Esophagus muscularis mucosa (tissue), 4 donors: Measurements from ENCODE around the gene NAPA. TPM values are rescaled to one million over a fixed set of nuclear protein-coding genes. Genes with fewer than 3 reads are reported as not detected.

Source experiments
- DNase-seq: peaks from one replicate; pipeline ENCODE4 v3.0.0-alpha.2; 2017; ENCODE audit errors: extremely low spot score
- H3K27ac ChIP-seq, 4 donors: fragments of 200-600 bp; sonication (generic); replicated peaks in 1 of 4; 1 replicate in 3 of 4; 2 replicates in 1 of 4; pipeline ENCODE4 v1.5.1; 2016 to 2019; ENCODE audit warnings: mild to moderate bottlenecking in 1 of 4
- H3K27me3 ChIP-seq, 4 donors: fragments of 200-600 bp; sonication (generic); one replicate each; pipeline versions ENCODE4 v1.5.1 to v1.6.0; 2016 to 2019
- H3K36me3 ChIP-seq, 4 donors: fragments of 200-600 bp; sonication (generic); one replicate each; pipeline ENCODE4 v1.5.1; 2016 to 2019
- H3K4me1 ChIP-seq, 4 donors: fragments of 200-600 bp; sonication (generic); one replicate each; pipeline ENCODE4 v1.5.1; 2016 to 2019
- H3K4me3 ChIP-seq, 4 donors: fragments of 200-600 bp; sonication (generic); 1 replicate in 2 of 4; 2 replicates in 2 of 4; pipeline ENCODE4 v1.5.1; 2016 to 2019; ENCODE audit warnings: mild to moderate bottlenecking in 4 of 4, moderate library complexity in 1 of 4
- H3K9me3 ChIP-seq, 4 donors: fragments of 200-600 bp; sonication (generic); 1 replicate in 3 of 4; 2 replicates in 1 of 4; pipeline ENCODE4 v1.5.1; 2016 to 2019
- CTCF ChIP-seq, 3 experiments: fragments of 200-600 bp in 2 of 3; fragments of 450-650 bp in 1 of 3; sonication (generic) in 2 of 3; IDR thresholded peaks; one replicate each; pipeline ENCODE4 v1.5.1; 2017 to 2019; ENCODE audit warnings: antibody characterized with exemption in 3 of 3, mild to moderate bottlenecking in 2 of 3, moderate library complexity in 1 of 3
- EP300 ChIP-seq: sonication (generic); formaldehyde crosslinking; IDR thresholded peaks from one replicate; pipeline ENCODE4 v1.6.1; 2017; ENCODE audit warnings: antibody characterized with exemption
- POLR2A ChIP-seq: fragments of 450-650 bp; IDR thresholded peaks from one replicate; pipeline ENCODE4 v1.6.1; 2017; ENCODE audit warnings: antibody characterized with exemption, moderate library complexity, mild to moderate bottlenecking, low read depth
- POLR2AphosphoS5 ChIP-seq, 2 donors: sonication (generic); formaldehyde crosslinking; IDR thresholded peaks; one replicate each; pipeline ENCODE4 v1.6.1; 2017; ENCODE audit warnings: antibody characterized with exemption in 2 of 2
- WGBS: methylation state at CpG from one replicate; pipeline ENCODE4 v1.1.5; 2018; 5-methylcytosine and 5-hydroxymethylcytosine counted together
- intact Hi-C: fragments of 100-400 bp; cut with DNase I; formaldehyde crosslinking; loops from one replicate; pipeline ENCODE4 v1.15.1; 2023
- total RNA-seq, 4 donors: library from RNA; depleted of rRNA; stranded (reverse); fragments of >200 nt; gene quantifications; one replicate each; pipeline versions ENCODE4 v1.1.0 to v1.2.1, GENCODE V29; 2016

The NAPA gene
- total RNA-seq, 4 donors from 2014 or later, result 109 to 164 (median 148) TPM

GRCh38 chr19:47539747-47540311 is 25.0 kb upstream of the NAPA start:
- Histone ChIP-seq H3K27ac (no peak overlapping the region), H3K4me3 (no peak overlapping the region), H3K4me1 (peaks cover 0 to 20% (median 14%) of the 10 kb centered on the region in 4 donors), H3K36me3 (no peaks in the 10 kb centered on the region), H3K9me3 (no peaks in the 10 kb centered on the region), H3K27me3 (peaks cover 0 to 9% (median 4%) of the 10 kb centered on the region in 4 donors)
- no peak for TF ChIP-seq CTCF (IDR thresholded peaks at IDR 0.05)
- no peak for TF ChIP-seq EP300
- no peak for TF ChIP-seq POLR2AphosphoS5 (IDR thresholded peaks at IDR 0.05)
- no peak for TF ChIP-seq POLR2A
- no peak for DNase-seq
- 79% methylated on average over 12 of the region's 12 CpGs for WGBS
- intact Hi-C loops, result no loop called here

GRCh38 chr19:47538812-47539211 is 23.9 kb upstream of the NAPA start:
- intact Hi-C loops, result no loop called here
- Histone ChIP-seq H3K36me3 (no peaks in the 10 kb centered on the region), H3K9me3 (no peaks in the 10 kb centered on the region), H3K4me3 (no peak overlapping the region), H3K27ac (no peak overlapping the region), H3K4me1 (peaks cover 0 to 20% (median 13%) of the 10 kb centered on the region in 4 donors), H3K27me3 (no peaks in the 10 kb centered on the region)
- WGBS, result 91% methylated on average over 5 of the region's 5 CpGs
- TF ChIP-seq POLR2AphosphoS5 (IDR thresholded peaks at IDR 0.05) (no peak), EP300 (no peak), POLR2A (no peak), CTCF (IDR thresholded peaks at IDR 0.05) (no peak)
- no peak for DNase-seq

- 87% methylated on average over 4 of the region's 4 CpGs for WGBS
- H3K4me3 ChIP-seq, result no peak overlapping the region
- intact Hi-C loops, result no loop called here
Observed at GRCh38 chr19:47537493-47537892, 22.6 kb upstream of the NAPA start.

GRCh38 chr19:47534628-47535027 is 19.8 kb upstream of the NAPA start:
- Histone ChIP-seq H3K27ac (no peak overlapping the region), H3K9me3 (no peaks in the 10 kb centered on the region), H3K36me3 (no peaks in the 10 kb centered on the region), H3K27me3 (no peaks in the 10 kb centered on the region), H3K4me3 (no peak overlapping the region), H3K4me1 (no peaks in the 10 kb centered on the region)
- intact Hi-C loops, result no loop called here
- no peak for DNase-seq
- WGBS, result 78% methylated on average over 1 of the region's 1 CpG
- no peak for TF ChIP-seq EP300

More at GRCh38 chr19:47537493-47537892, 22.6 kb upstream of the NAPA start:
- Histone ChIP-seq H3K27ac (no peak overlapping the region), H3K9me3 (no peaks in the 10 kb centered on the region), H3K27me3 (no peaks in the 10 kb centered on the region), H3K4me1 (peaks cover 0 to 18% (median 10%) of the 10 kb centered on the region in 4 donors), H3K36me3 (no peaks in the 10 kb centered on the region)
- no peak for DNase-seq
- TF ChIP-seq POLR2AphosphoS5 (IDR thresholded peaks at IDR 0.05), result no peak
- no peak for TF ChIP-seq EP300
- TF ChIP-seq CTCF (IDR thresholded peaks at IDR 0.05), result no peak
- TF ChIP-seq POLR2A, result no peak

GRCh38 chr19:47531640-47532387 is 17.0 kb upstream of the NAPA start:
- no peak overlapping the region for H3K27ac ChIP-seq
- TF ChIP-seq CTCF (IDR thresholded peaks at IDR 0.05) (no peak), POLR2A (no peak), POLR2AphosphoS5 (IDR thresholded peaks at IDR 0.05) (no peak), EP300 (no peak)

More at GRCh38 chr19:47531640-47532387, 17.0 kb upstream of the NAPA start:
- Histone ChIP-seq H3K4me3 (no peak overlapping the region), H3K4me1 (no peaks in the 10 kb centered on the region), H3K27me3 (no peaks in the 10 kb centered on the region), H3K9me3 (no peaks in the 10 kb centered on the region), H3K36me3 (no peaks in the 10 kb centered on the region)
- no peak for DNase-seq
- intact Hi-C loops, result no loop called here
- WGBS, result 55% methylated on average over 10 of the region's 14 CpGs
